Upper lobe of left lung (tissue), 6 donors: ENCODE data around the gene SPANXD. TPM values are rescaled to one million over a fixed set of nuclear protein-coding genes. Genes with fewer than 3 reads are reported as not detected.
"Not testable (repeated sequence)": the region's sequence is repeated elsewhere in the genome, so short reads cannot be mapped to it uniquely, and the experiment has no call there.

Experiments
- ATAC-seq, 2 donors: fragments of 200-7000 bp; cut with Tn5 transposase; one replicate each; pipeline ENCODE4 v1.9.1; 2022; ENCODE audit warnings: mild to moderate bottlenecking in 2 of 2, moderate library complexity in 2 of 2; ENCODE audit not compliant: low FRiP score in 2 of 2
- DNase-seq, 2 donors: peaks; one replicate each; pipeline ENCODE4 v3.0.0-alpha.2; 2019 to 2020
- H3K27ac ChIP-seq, 4 donors: fragments of 200-600 bp; sonication (generic); one replicate each; pipeline ENCODE4 v1.5.1; 2016 to 2019
- H3K27me3 ChIP-seq, 4 donors: fragments of 200-600 bp; sonication (generic); one replicate each; pipeline ENCODE4 v1.5.1; 2017 to 2019
- H3K36me3 ChIP-seq, 4 donors: fragments of 200-600 bp; sonication (generic); one replicate each; pipeline ENCODE4 v1.5.1; 2016 to 2019
- H3K4me1 ChIP-seq, 4 donors: fragments of 200-600 bp; sonication (generic); one replicate each; pipeline ENCODE4 v1.5.1; 2018 to 2019
- H3K4me3 ChIP-seq, 4 donors: fragments of 200-600 bp; sonication (generic); one replicate each; pipeline ENCODE4 v1.5.1; 2017 to 2019; ENCODE audit warnings: mild to moderate bottlenecking in 2 of 4, moderate library complexity in 1 of 4
- H3K9me3 ChIP-seq, 4 donors: fragments of 200-600 bp; sonication (generic); one replicate each; pipeline ENCODE4 v1.5.1; 2018 to 2019
- CTCF ChIP-seq, 6 experiments: fragments of 450-650 bp in 4 of 6; fragments of 200-600 bp in 2 of 6; sonication (generic) in 2 of 6; IDR thresholded peaks; one replicate each; pipeline ENCODE4 v1.5.1; 2016 to 2019; ENCODE audit warnings: antibody characterized with exemption in 6 of 6
- EP300 ChIP-seq, 4 donors: sonication (generic); formaldehyde crosslinking; IDR thresholded peaks; one replicate each; pipeline ENCODE4 v1.5.1; 2017; ENCODE audit warnings: antibody characterized with exemption in 4 of 4, control low read depth in 2 of 4
- POLR2A ChIP-seq, 4 donors: fragments of 450-650 bp; IDR thresholded peaks; one replicate each; pipeline ENCODE4 v1.5.1; 2016 to 2017; ENCODE audit warnings: antibody characterized with exemption in 4 of 4, mild to moderate bottlenecking in 2 of 4
- POLR2AphosphoS5 ChIP-seq, 2 donors: sonication (generic); formaldehyde crosslinking; IDR thresholded peaks; one replicate each; pipeline ENCODE4 v1.5.1; 2017; ENCODE audit warnings: antibody characterized with exemption in 2 of 2
- WGBS, 2 donors: methylation state at CpG; one replicate each; pipeline ENCODE4 v1.1.5; 2017 to 2018; 5-methylcytosine and 5-hydroxymethylcytosine counted together
- total RNA-seq, 6 donors: library from RNA; depleted of rRNA in 4 of 6; stranded (reverse); fragments of >200 nt in 4 of 6; gene quantifications; one replicate each; pipeline versions ENCODE4 v1.1.0 to v1.2.1, GENCODE V29; 2016 to 2021
- donor health status: DM: no; HTN: no; CAD: no; lungs with moderate emphysema.
- donor health status: DM: no; HTN: yes; CAD: no; lungs with severe emphysema.

Gene SPANXD
- total RNA-seq = not detected

- H3K4me3 ChIP-seq, H3K27ac ChIP-seq, ATAC-seq, H3K36me3 ChIP-seq, DNase-seq, H3K9me3 ChIP-seq, H3K4me1 ChIP-seq, H3K27me3 ChIP-seq: not testable (repeated sequence)
- 69 to 71% methylated on average over 1 to 2 of the region's 8 CpGs for WGBS, 2 donors
Measured at GRCh38 chrX:141698639-141699038, at the start of gene SPANXD. Gene SPANXD (minus strand): TSS chrX:141698739. CDS start chrX:141698405, 334 bp downstream.

GRCh38 chrX:141742666-141743065 lies 44.1 kb upstream of the SPANXD start:
- 71 to 73% methylated on average over 3 of the region's 3 CpGs for WGBS, 2 donors
- H3K4me1 ChIP-seq = no peaks in the 10 kb centered on the region

GRCh38 chrX:141736656-141737055 lies 38.1 kb upstream of the SPANXD start:
- Histone ChIP-seq H3K27me3 (no peaks in the 10 kb centered on the region), H3K4me3 (no peak overlapping the region), H3K4me1 (no peaks in the 10 kb centered on the region), H3K36me3 (no peaks in the 10 kb centered on the region), H3K27ac (no peak overlapping the region), H3K9me3 (no peaks in the 10 kb centered on the region)
- ATAC-seq (no peak), DNase-seq (no peak)
- TF ChIP-seq POLR2A (IDR thresholded peaks at IDR 0.05) (no peak), EP300 (IDR thresholded peaks at IDR 0.05) (no peak), CTCF (IDR thresholded peaks at IDR 0.05) (no peak), POLR2AphosphoS5 (IDR thresholded peaks at IDR 0.05) (no peak)
- 74 to 75% methylated on average over 3 of the region's 3 CpGs for WGBS, 2 donors

More at GRCh38 chrX:141742666-141743065, 44.1 kb upstream of the SPANXD start:
- no peak for DNase-seq
- no peak overlapping the region for H3K4me3 ChIP-seq
- no peaks in the 10 kb centered on the region for H3K27me3 ChIP-seq
- no peaks in the 10 kb centered on the region for H3K36me3 ChIP-seq
- H3K9me3 ChIP-seq = peaks cover 0 to 4% (median 0%) of the 10 kb centered on the region in 4 donors
- TF ChIP-seq POLR2AphosphoS5 (IDR thresholded peaks at IDR 0.05) (no peak), CTCF (IDR thresholded peaks at IDR 0.05) (no peak), POLR2A (IDR thresholded peaks at IDR 0.05) (no peak), EP300 (IDR thresholded peaks at IDR 0.05) (no peak)
- no peak overlapping the region for H3K27ac ChIP-seq
- ATAC-seq = no peak

GRCh38 chrX:141733371-141733770 lies 34.8 kb upstream of the SPANXD start:
- Histone ChIP-seq H3K27ac (no peak overlapping the region), H3K4me3 (no peak overlapping the region), H3K4me1 (no peaks in the 10 kb centered on the region), H3K27me3 (no peaks in the 10 kb centered on the region), H3K36me3 (no peaks in the 10 kb centered on the region), H3K9me3 (no peaks in the 10 kb centered on the region)
- ATAC-seq = no peak
- WGBS, 2 donors = 17 to 53% methylated on average over 2 of the region's 2 CpGs
- TF ChIP-seq POLR2AphosphoS5 (IDR thresholded peaks at IDR 0.05) = no peak
- DNase-seq = no peak

- Histone ChIP-seq H3K27me3 (no peaks in the 10 kb centered on the region), H3K36me3 (no peaks in the 10 kb centered on the region), H3K27ac (no peak overlapping the region), H3K4me1 (no peaks in the 10 kb centered on the region), H3K9me3 (no peaks in the 10 kb centered on the region), H3K4me3 (no peak overlapping the region)
- no peak for DNase-seq
- 66 to 70% methylated on average over 2 of the region's 2 CpGs for WGBS, 2 donors
- ATAC-seq = no peak
- TF ChIP-seq EP300 (IDR thresholded peaks at IDR 0.05) = no peak
- no peak for TF ChIP-seq POLR2A (IDR thresholded peaks at IDR 0.05)
- TF ChIP-seq POLR2AphosphoS5 (IDR thresholded peaks at IDR 0.05) = no peak
- TF ChIP-seq CTCF (IDR thresholded peaks at IDR 0.05) = no peak
Measured at GRCh38 chrX:141732031-141732430, 33.5 kb upstream of the SPANXD start.

- no peak for ATAC-seq
- H3K36me3 ChIP-seq = no peaks in the 10 kb centered on the region
- no peak for DNase-seq
- no peak overlapping the region for H3K4me3 ChIP-seq
- no peaks in the 10 kb centered on the region for H3K4me1 ChIP-seq
- H3K9me3 ChIP-seq = no peaks in the 10 kb centered on the region
- H3K27me3 ChIP-seq = no peaks in the 10 kb centered on the region
- no peak overlapping the region for H3K27ac ChIP-seq
- TF ChIP-seq EP300 (IDR thresholded peaks at IDR 0.05) (no peak), POLR2A (IDR thresholded peaks at IDR 0.05) (no peak), CTCF (IDR thresholded peaks at IDR 0.05) (no peak), POLR2AphosphoS5 (IDR thresholded peaks at IDR 0.05) (no peak)
- WGBS, 2 donors = 55 to 88% methylated on average over 3 of the region's 3 CpGs
Measured at GRCh38 chrX:141724186-141724585, 25.6 kb upstream of the SPANXD start.
